Medulla oblongata (tissue), 1 donor: ENCODE results near the gene ASTN2.

Source experiments
- DNase-seq: peaks from one replicate; pipeline ENCODE4 v3.0.0-alpha.2; 2015; ENCODE audit errors: extremely low spot score

Gene ASTN2

GRCh38 chr9:116520218-116520617 lies 894.6 kb downstream of the ASTN2 start:
- no peak for DNase-seq

- no peak for DNase-seq
Observed at GRCh38 chr9:116516456-116516855, 898.4 kb downstream of the ASTN2 start.

GRCh38 chr9:116515541-116515940 lies 899.3 kb downstream of the ASTN2 start:
- no peak for DNase-seq

- DNase-seq, result no peak
Observed at GRCh38 chr9:116506685-116507084, 908.2 kb downstream of the ASTN2 start.

GRCh38 chr9:116504893-116505480 lies 909.9 kb downstream of the ASTN2 start:
- no peak for DNase-seq

GRCh38 chr9:116504081-116504480 lies 910.8 kb downstream of the ASTN2 start:
- DNase-seq, result no peak

GRCh38 chr9:116502746-116503145 lies 912.1 kb downstream of the ASTN2 start:
- DNase-seq, result no peak

GRCh38 chr9:116501871-116502270 lies 913.0 kb downstream of the ASTN2 start:
- no peak for DNase-seq

DNA sequence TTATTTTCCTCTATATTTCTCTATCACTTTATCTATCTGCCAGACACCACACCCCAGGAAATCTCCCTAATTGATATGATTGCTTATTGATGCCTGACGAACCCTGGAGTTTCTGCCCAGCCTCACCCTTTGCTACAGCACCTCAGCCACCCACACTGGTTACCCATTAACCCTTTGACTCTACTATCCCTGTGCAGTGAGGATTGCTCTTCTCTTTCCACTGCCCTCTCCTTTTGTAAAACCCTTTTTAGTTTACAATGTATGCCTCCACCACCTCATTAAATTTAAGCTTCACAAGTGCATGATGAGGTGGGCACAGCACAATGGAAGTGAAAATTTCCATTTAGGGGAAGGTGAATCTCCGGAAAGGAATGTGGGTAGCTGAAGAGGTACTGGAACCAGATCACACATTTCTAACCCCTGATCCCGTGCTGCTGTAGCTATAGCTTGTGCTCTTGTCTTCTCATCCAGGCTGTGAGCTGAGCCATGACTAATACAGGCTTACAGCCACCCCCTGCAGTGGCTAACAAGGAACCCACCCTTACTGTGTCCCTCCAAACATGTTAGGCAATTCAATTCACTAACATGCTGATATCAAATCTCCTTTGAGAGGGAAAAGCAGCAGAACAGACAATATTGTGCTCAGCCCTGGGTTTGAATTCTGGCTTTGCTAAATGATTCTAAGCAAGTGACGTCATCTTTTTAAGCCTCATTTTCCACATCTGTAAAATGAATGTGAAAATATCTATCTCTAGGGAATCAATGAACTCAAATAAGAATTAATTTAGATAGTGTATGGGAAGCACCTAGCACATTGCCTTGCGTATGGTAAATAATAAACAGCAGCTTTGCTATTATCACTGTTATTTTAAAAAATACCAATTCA lies 914.6 kb downstream of the ASTN2 start:
- DNase-seq, result no peak

- no peak for DNase-seq
Observed at GRCh38 chr9:116499434-116499833, 915.4 kb downstream of the ASTN2 start.

DNA sequence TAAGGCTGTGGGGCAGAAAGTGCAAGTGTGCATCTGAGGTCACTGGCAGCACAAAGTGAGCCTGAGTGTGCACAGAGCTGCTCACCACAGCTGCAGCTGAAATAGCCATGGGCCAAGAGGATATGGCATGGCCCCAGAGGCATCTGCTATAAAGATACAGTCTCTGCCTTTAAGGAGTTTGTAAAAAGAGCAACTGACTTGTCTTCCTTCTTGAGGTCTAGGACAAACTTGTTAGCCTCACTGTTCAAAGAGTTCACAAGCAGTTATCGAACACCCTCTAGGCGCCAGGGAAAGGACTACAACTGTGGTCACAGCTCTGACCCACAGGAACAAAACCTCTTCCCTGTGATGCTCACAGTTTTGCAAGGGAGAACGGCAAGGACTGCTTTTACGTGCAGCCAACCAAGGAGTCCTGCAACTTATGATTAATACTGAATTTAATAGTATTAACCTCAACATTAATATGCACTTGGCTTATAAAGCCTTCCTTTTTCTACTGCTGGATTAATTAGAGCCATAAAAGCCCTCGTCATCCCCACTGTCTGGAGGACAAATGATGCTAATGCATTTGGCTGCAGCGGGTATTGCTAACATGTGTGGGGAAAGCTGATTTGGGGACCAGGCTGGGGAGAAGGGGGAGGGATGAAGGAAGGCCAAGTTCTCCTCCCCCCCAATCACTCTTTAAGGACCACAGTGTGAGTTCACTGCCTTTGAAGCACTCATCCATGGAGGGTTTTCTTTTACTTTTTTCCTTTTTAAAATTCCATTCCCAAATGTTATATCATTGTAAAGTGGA lies 917.6 kb downstream of the ASTN2 start:
- no peak for DNase-seq

GRCh38 chr9:116496167-116496566 lies 918.7 kb downstream of the ASTN2 start:
- DNase-seq, result no peak

- no peak for DNase-seq
Observed at GRCh38 chr9:116495725-116496124, 919.1 kb downstream of the ASTN2 start.

GRCh38 chr9:116494815-116495634 lies 919.8 kb downstream of the ASTN2 start:
- DNase-seq, result no peak

DNA sequence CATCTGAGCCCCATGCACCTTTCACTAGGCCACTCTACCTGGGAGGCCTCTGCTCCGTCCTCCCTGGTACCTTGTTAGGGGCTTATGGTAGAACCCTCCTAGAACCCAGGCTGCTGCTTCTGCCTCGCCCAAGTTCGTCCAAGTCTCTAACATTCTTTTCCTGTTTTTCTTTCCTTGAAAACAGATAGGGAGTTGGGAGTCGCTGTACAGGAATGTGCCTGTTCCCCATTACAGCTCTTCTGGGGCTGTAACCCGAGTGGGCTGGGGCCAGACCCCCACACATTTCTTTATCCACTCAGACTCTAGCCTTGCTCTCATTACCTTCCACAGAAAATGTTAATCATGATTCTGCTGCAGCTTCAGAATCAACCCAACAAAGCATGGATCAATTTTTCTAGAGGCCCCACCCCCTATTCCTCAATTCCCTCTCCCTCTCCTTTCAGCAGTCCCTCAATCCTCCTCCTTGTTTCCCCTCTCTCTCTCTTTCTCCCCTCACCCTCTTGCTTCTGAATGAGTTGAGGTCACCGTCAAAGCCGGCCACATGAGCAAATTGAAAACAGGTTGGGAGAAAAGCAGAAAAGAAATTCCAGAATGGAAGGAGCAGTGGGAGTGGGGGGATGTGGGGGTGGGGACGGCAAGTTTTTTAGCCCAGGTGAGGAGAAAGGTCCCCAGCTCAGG lies 921.5 kb downstream of the ASTN2 start:
- no peak for DNase-seq

- no peak for DNase-seq
Observed at GRCh38 chr9:116491659-116492058, 923.2 kb downstream of the ASTN2 start.

- DNase-seq, result no peak
Observed at GRCh38 chr9:116491219-116491618, 923.6 kb downstream of the ASTN2 start.

GRCh38 chr9:116490321-116490720 lies 924.5 kb downstream of the ASTN2 start:
- DNase-seq, result no peak

DNA sequence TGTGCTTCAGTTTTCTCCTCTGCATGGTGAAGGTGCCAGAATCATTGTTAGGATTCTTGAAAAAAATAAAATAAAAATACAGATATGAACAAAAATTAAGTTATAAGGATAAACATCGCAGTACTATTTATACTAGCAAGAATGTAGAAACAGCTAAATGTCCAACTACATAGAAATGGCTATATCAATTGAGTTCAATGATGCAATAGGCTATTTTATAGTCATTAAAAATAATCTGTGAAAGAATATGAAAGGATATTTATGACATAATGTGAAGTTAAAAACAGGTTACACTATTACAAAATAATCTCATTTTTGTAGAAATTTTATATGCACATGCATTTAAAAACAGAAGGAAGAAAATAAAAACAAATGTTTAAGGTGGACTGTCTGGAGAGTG lies 926.5 kb downstream of the ASTN2 start:
- DNase-seq, result no peak

DNA sequence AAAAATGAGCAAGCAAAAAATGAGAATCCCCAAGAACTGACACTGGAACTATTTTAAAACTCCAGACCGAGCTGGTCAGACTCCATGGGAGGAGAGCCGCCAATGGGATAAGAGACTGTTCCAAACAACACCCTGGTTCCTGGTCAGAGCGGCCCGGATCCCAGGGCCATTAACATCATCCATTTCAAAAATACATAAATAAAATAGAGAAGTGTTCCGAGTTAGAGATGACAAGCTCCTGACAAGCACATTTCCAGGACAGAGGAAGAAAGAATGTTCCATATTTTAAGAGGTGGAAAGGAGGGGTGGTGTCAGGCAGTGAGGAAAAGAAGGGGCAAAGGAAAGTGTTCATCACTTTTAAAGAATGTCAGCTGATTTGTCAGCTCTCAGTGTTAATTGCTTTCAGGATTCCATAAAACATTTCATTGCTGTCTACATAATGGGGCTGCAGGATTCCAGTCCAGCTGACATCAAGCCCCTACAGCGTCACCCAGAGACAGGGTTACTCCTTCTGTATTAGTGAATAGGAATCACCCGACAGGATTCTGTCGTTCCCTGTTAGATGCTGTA lies 930.3 kb downstream of the ASTN2 start:
- no peak for DNase-seq
